Astrocyte of the cerebellum (primary cell): Measurements from ENCODE around the gene ANKFN1.

ENCODE experiments used
- DNase-seq: peaks from one replicate; pipeline ENCODE4 v3.0.0-alpha.2; 2011; ENCODE audit warnings: low read depth
- H3K4me3 ChIP-seq: 2 replicates; pipeline ENCODE4 v1.5.1; 2011; ENCODE audit warnings: mild to moderate bottlenecking, low read depth, low read length, moderate library complexity
- in situ Hi-C: cut with HindIII; loops from 2 replicates; pipeline ENCODE4 v1.10.0; 2017; ENCODE audit warnings: low sequenced_read_pairs
- TF ChIP-seq, protein P1 (sequence below): IDR thresholded peaks from 2 replicates; pipeline ENCODE4 v1.5.1; 2012; ENCODE audit warnings: low read length, low read depth, moderate library complexity, mild to moderate bottlenecking; ENCODE audit errors: missing control alignments

ANKFN1 gene

GRCh38 chr17:56186222-56186786 is 33.0 kb downstream of the ANKFN1 start:
- H3K4me3 ChIP-seq: no peak overlapping the region
- TF ChIP-seq, protein P1, sequence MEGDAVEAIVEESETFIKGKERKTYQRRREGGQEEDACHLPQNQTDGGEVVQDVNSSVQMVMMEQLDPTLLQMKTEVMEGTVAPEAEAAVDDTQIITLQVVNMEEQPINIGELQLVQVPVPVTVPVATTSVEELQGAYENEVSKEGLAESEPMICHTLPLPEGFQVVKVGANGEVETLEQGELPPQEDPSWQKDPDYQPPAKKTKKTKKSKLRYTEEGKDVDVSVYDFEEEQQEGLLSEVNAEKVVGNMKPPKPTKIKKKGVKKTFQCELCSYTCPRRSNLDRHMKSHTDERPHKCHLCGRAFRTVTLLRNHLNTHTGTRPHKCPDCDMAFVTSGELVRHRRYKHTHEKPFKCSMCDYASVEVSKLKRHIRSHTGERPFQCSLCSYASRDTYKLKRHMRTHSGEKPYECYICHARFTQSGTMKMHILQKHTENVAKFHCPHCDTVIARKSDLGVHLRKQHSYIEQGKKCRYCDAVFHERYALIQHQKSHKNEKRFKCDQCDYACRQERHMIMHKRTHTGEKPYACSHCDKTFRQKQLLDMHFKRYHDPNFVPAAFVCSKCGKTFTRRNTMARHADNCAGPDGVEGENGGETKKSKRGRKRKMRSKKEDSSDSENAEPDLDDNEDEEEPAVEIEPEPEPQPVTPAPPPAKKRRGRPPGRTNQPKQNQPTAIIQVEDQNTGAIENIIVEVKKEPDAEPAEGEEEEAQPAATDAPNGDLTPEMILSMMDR: no peak
- in situ Hi-C loops: no loop called here
- peak; percentile 76 for DNase-seq

DNA sequence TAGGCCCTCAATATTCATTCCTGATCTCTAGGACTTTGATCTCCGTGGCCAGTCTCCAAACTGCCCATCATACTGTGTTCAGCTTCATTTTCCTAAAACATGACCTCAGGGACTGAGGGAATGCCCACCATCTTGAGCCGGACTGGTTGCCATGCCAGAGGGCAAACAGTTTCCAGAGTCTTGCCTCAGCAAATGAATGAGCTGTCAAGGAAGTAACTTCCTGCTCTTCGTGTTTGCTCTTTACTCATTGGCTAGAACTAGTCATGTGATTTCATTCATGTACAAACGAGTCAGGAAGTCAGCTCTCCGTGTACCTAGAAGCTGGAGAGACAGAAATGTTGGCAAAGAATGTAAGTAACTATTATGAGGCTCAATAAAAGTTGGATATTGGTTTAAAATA is 50.2 kb downstream of the ANKFN1 start:
- TF ChIP-seq, protein P1: no peak
- in situ Hi-C loops: no loop called here
- H3K4me3 ChIP-seq: no peak overlapping the region
- no peak for DNase-seq

DNA sequence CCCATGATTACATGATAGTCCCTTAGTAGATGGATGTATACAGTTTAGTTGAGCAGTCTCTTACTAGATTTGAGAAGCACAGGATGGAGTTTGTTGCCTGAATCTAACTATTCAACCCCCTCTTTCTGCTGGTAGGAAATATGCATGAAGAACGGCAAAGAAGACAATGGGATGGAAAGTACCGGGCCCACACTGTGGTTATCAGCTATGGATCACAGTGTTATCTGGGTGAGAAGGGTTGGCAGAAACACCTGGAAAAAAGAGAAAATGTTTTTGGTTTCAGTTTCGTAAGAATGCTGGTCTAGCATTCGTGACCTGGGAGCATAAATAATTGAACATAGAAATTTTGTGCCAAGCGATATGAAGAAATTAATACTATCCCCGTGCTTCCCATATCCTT is 53.1 kb downstream of the ANKFN1 start:
- no peak overlapping the region for H3K4me3 ChIP-seq
- in situ Hi-C loops: no loop called here
- TF ChIP-seq, protein P1: no peak
- no peak for DNase-seq

DNA sequence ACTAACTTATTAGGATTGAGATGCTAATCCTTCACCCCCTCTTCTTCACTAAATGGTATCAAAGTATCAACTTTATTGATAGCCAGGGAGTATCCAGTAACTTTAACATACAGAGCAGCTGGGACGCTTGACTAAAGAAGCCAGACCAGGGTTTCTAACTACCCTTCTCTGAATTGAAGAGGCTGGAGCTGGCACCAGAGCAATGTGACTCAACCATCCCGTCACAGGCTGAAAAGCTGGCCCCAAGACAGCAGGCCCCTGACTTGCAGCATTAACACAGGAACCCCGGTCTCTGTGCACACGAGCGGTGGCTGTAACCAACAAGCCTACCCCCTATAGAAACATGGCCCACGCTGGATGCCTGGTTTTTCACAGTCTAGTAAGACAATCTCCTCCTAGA is 59.8 kb downstream of the ANKFN1 start:
- TF ChIP-seq, protein P1: no peak
- in situ Hi-C loops: no loop called here
- DNase-seq: no peak
- no peak overlapping the region for H3K4me3 ChIP-seq

- no peak for DNase-seq
- TF ChIP-seq, protein P1: no peak
These were observed 64.6 kb downstream of the ANKFN1 start for GRCh38 chr17:56217921-56218320.

DNA sequence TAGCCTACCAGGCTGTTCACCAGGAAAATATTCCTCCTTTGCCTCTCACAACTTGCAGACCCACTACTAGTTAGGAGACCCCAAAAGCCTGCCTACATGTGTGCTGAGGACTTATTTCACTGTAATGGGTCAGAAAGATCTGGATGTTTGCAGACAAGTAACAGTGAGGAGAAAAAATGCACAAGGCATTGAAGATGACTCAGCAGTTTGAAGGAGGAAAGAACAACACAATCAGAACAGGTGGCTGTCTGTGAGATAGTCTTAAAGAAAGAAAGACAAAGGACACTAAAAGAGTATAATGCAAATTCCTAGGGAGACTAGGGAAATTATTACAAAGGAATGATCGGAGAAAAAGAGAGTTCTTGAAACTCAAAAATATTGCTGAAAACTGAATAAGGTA is 69.0 kb downstream of the ANKFN1 start:
- TF ChIP-seq, protein P1: no peak
- no peak overlapping the region for H3K4me3 ChIP-seq
- DNase-seq: no peak
- in situ Hi-C loops: no loop called here

More at GRCh38 chr17:56217921-56218320, 64.6 kb downstream of the ANKFN1 start:
- in situ Hi-C loops: loop anchor here (5.0 kb wide), 1 partner anchor 74 kb away; no protein-coding TSS in a partner anchor
- no peak overlapping the region for H3K4me3 ChIP-seq
